NCI-H128 (cell line): Measurements from ENCODE around the gene GALC.

Experiments used
- DNase-seq: peaks from one replicate; lab custom pipeline; 2025; ENCODE audit not compliant: unreplicated experiment; lab: John Stamatoyannopoulos, UW

GALC gene

DNA sequence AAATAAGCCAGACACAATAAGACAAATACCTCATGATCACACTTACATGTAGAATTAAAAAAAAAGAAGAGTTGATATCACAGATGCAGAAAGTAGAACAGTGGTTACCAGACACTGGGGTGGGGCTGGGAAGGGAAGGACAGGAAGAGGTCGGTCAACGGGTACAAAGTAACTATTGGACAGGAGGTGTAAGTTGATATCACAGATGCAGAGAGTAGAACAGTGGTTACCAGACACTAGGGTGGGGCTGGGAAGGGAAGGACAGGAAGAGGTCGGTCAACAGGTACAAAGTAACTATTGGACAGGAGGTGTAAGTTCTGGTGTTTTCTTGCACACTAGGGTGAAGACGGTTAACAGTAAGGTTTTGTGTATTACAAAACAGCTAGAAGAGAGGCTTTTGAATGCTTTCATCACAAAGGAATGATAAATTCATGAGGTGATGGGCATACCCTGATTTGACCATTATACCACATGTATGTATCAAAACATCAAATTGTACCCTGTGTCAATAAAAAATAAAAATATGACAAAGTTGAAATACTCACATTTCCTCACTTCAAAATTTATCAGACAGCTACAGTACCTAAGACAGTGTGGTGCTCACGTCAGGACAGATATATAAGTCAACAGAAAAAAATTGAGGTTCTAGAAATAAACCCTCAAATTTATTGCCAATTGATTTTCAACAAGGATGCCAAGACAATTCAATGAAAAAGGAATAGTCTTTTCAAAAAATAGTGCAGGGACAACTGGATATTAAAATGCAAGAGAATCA lies 32.8 kb downstream of the GALC start:
- DNase-seq: no peak

GRCh38 chr14:87955501-87955900 lies 37.5 kb downstream of the GALC start:
- no peak for DNase-seq

- DNase-seq: no peak
Observed at GRCh38 chr14:87952307-87953094, 40.5 kb downstream of the GALC start.

- DNase-seq: no peak
Observed at GRCh38 chr14:87944987-87945604, 47.9 kb downstream of the GALC start.

DNA sequence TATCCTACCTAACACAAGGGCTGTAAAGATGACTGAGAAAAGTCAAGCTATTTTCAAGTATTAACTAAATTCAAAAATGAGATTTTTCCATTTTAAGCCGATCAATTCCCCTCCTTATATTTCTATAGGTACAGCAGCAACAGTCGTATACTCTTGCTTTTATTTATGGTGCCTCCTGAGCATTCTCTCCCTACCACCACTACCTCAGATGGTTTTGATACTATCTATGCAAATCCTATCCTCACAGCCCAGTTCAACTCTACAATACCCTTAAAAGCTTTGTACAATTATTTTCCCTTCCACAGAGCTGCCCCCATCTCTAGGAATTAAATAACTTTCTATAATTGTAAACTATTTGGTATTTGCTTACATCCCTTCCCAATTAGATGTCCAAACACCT lies 52.1 kb downstream of the GALC start:
- DNase-seq: no peak

DNA sequence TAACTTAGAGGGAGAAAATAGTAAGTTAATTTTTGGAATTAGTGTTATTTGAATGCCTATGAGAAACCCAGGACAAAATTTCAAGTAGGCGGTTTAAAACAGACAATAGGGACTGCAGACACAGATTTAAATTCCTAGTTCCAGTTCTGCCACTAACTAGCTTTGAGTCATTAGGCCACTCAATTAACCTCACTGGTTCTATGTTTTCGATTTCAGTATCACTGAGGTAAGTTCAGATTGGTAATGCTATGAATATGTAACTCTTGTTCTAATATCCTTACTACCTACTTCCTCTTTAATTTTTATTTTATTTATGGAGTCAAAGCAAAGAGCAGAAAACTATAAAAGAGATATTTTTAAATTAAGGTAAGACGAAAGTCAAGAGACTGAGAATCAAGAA lies 52.6 kb downstream of the GALC start:
- DNase-seq: no peak

DNA sequence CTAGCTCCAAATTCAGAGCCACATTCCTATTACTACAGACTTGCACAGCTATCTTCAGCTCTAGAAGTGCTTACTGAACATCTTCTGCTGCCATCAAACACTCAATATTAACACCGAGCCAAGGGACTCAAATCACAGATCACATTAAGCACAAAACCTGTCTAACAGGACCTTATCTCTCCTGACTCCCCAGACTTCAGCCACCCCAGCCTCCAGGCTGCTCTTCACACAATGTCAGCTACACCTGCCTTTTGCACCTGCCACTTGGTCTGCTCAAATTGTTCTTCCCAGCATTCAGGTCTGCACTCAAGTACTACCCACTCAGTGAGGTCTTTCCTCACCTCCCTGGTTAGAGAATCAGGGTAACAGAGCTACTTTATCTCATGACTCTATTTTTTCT lies 57.1 kb downstream of the GALC start:
- DNase-seq: peak; percentile 29

DNA sequence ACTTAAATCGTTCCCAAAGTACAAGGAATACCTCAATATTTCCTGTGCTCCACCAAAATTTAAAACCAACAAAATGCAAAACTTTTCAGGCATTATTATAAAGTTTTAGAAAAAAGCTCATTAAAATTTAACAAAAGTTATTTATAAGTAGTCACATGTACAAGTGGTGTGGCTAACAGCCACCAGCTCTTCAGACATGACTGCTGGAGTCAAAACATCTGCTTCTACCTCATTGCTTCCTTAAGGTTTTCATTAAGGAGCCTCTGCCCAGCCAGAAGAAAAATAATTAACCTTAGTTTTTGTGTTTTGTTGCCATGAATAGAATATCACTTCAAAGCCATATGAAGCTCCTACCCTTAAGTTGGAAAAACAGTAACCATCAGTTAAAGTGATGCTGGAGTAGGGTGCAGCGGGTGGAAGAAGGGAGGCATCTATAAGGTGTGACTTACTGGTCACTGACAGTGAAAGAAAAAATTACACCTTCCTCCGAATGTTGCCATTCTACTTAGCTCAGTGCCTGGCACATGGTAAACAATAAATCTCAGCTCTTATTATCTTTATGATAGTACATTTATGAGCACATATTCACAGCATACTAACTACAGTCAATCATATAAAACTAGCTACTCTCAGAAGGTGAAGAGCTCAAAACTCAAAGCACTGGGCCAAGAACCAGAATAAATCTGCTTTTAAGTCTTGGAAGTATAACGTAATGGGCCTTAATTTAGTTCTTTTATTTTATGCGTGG lies 57.7 kb downstream of the GALC start:
- no peak for DNase-seq

DNA sequence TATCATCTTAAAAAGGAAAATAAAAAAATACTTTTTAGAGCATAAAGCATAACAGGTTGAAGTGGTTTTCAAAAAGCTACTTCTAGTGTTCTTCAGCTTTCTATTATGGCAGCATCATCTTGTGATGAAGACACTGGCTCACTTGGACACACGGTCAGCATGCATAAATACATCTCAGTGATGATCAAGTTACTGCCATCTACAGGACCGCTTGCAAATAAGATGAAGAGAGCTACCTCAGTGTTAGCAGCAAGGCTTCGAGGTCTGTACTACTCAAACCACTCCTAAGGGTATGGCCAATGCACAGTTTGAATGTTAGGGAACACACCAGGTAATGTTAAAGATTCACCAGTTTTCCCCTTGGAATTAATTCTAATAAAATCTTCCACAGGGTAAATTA lies 58.8 kb downstream of the GALC start:
- DNase-seq: no peak

DNA sequence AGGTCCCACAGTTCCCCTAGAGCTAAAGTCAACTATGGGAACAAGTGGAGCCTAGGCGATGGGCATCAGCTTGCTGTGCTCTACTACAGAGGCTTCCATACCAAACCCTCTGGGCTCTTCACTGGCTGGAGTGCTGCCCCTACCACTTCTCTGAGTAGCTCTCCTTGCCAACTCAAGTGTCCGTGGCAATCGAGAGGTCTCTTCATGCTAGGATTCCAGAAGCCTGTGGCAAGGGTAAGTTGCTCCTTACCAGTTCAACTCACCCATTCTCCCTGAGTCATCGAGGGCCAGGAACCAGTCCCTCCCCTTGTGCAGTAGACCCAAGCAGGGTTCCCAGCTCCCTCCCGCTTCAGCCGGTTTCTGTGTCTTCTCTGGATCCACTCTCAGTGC lies 76.1 kb downstream of the GALC start:
- no peak for DNase-seq

GRCh38 chr14:87916103-87916885 lies 76.7 kb downstream of the GALC start:
- no peak for DNase-seq

GRCh38 chr14:87908550-87908949 lies 84.4 kb downstream of the GALC start:
- no peak for DNase-seq

GRCh38 chr14:87901652-87902051 lies 91.3 kb downstream of the GALC start:
- DNase-seq: no peak

DNA sequence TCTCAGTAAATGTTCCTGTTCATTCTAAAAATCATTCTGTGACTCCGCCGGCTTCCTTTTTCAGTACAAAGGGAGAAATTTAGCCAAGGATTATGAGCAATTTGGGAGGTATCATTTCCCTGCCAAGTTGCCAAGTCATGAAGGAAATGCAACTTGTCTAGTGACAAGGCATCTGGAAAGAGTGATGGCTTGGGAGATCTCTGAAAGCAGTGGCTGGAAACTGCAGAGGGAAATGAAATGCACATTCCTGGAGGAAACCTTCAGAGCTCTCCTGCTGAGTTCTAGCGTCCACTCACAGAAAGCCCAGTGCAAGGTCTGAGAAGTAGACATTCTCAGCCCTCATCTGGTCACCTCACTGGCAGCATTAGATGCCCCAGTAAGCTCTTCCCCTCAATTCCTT lies 91.7 kb downstream of the GALC start:
- no peak for DNase-seq

GRCh38 chr14:87899228-87899627 lies 93.8 kb downstream of the GALC start:
- DNase-seq: no peak

DNA sequence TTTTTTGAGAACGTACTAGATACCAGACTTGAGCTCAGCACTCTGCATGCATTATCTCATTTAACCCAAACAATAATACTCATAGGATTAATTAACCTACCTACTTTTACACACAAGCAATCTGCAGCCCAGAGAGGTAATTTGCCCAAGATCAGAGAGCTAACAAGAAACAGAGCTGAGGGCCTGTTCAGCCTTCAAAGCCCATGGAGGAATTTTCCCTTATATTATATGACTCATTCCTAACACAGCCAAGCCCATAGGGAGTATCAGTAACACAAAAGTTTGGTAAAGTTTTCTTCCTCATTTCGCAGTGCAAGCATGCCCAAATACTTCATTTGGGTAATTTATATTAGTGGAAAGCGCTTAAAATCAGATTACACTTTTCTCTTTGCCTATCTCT lies 94.7 kb downstream of the GALC start:
- no peak for DNase-seq

GRCh38 chr14:87896393-87897380 lies 96.3 kb downstream of the GALC start:
- peak; percentile 67 for DNase-seq

DNA sequence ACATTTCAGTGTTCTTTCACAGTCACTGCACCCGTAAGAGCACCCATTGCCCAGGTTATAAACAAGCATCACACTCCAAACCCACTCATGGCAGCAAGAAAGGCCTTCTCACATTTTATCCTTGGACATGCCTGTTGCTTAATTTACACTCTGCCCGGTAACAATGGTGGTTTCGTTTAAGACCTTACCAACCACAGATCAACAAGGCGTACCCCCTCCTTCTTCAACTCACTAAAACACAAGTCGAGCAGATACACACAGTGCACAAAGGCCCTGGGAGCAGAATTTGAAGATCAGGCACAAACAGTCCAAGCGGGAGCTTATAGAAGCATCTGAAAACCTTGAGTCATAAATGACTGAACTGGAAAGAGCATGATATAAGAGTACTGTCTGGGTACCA lies 98.1 kb downstream of the GALC start:
- DNase-seq: no peak

- no peak for DNase-seq
Observed at GRCh38 chr14:87892763-87893162, 100.2 kb downstream of the GALC start.
